GM23248 (cell line): ENCODE results near the gene IL1RAPL2.

Source experiments
- EZH2 ChIP-seq: fragments of 200-600 bp; sonication (generic); IDR thresholded peaks from 2 replicates; pipeline ENCODE4 v1.6.1; 2018; ENCODE audit warnings: antibody characterized with exemption, mild to moderate bottlenecking; ENCODE audit not compliant: insufficient read depth, poor library complexity, severe bottlenecking
- EZH2phosphoT487 ChIP-seq: fragments of 200-600 bp; sonication (generic); IDR thresholded peaks from 2 replicates; pipeline ENCODE4 v1.6.1; 2018; ENCODE audit warnings: antibody characterized with exemption, moderate library complexity, mild to moderate bottlenecking, low read depth; ENCODE audit not compliant: insufficient read depth

DNA sequence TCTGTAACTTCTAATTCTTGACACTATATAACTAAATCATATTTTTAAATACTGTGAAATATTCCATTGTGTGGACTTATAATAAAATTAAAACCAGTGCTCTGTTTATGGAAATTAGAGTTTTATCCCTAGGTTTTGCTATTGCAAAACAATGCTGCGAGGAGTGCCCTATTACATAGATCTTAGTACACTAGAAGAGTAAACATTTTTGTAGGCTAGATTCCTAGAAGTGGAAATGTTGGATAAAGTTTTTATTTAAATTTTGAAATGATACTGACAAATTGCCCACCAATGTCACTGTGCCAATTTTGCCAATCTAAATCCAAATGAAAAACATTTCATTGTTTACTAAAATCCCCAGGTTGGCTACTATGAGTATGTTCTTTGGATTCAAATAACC is 99.7 kb downstream of the IL1RAPL2 start:
- TF ChIP-seq EZH2phosphoT487 (no peak), EZH2 (no peak)
